ENCODE results near the gene ZNF490.

Gene ZNF490

DNA sequence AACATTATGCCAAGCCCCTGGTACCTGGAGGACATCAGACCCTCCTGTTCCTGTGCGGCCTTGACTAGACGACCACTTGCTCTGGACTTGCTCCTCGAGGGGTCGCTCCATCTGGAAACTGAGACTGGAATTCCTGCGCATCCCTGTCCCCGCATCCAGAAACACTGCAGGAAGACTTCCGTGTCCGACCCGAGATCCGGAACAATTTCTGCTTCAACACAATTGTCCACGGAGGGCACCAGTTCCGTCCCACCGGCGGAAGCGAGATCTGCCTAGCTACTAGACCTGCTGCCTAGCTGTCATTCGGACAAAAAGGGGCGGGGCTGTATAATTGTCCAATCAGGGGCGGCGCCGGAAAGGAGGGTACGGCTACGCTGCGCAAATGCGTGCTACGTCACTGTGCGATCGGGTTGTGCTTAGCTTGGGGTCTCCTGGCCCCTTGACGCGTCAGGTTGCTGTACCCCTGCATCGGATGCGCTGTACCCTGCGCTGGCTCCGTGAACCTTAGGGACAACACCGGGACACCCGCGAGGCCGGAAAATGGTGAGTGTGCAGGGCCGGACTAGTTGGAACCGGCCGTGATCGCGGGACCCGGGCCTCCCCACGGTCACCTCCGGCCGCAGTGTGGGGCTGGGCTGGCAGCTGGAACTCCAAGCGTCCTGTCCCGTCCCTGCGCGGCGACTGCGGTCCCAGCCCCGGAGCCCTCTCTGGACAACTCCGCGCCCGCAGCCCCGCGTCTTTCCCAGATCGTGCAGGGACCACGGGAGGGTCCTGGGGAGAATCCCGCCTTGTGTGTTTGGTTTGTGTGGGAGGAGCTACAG lies at the start of gene ZNF490, which contains the start of gene ZNF791:
Gene ZNF490 (minus strand): TSS at position 274 of the 821 bp plus-strand sequence. CDS start 133 bp downstream, at position 141.
Gene ZNF791 (plus strand): TSS at position 381 of the 821 bp plus-strand sequence. CDS start 160 bp downstream, at position 541.
- peak; percentile 94 for DNase-seq (ENCODE audit: low read depth)
- peak within 1 kb of the TSS; percentile 80 for H3K4me3 ChIP-seq (ENCODE audit: low read depth, low read length)
- TF ChIP-seq, protein P1, sequence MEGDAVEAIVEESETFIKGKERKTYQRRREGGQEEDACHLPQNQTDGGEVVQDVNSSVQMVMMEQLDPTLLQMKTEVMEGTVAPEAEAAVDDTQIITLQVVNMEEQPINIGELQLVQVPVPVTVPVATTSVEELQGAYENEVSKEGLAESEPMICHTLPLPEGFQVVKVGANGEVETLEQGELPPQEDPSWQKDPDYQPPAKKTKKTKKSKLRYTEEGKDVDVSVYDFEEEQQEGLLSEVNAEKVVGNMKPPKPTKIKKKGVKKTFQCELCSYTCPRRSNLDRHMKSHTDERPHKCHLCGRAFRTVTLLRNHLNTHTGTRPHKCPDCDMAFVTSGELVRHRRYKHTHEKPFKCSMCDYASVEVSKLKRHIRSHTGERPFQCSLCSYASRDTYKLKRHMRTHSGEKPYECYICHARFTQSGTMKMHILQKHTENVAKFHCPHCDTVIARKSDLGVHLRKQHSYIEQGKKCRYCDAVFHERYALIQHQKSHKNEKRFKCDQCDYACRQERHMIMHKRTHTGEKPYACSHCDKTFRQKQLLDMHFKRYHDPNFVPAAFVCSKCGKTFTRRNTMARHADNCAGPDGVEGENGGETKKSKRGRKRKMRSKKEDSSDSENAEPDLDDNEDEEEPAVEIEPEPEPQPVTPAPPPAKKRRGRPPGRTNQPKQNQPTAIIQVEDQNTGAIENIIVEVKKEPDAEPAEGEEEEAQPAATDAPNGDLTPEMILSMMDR (IDR thresholded peaks at IDR 0.05; ENCODE audit: low read depth, low read length, missing control alignments), result no peak

DNA sequence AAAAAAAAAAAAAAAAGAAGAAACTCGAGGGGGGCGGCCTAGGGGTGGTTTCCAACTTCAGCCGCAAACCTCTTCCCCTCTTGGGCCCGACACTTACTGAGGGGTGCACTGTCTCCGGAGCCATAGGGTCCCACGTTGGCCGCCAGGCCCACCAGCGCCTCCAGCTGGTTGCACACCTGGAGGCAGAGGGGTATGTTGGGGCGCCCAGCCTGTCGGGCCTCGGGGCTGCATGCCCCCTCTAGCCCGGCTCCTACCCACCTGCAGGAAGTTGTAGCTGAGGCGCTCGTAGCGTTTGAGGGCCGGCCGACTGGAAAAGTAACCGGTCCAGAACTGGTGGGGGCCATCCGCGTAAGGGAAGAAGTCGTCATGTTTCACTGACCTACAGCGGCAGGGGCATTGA lies 47.4 kb upstream of the ZNF490 start:
- TF ChIP-seq, protein P1 (IDR thresholded peaks at IDR 0.05; ENCODE audit: low read depth, low read length, missing control alignments), result no peak
- no peak overlapping the region for H3K4me3 ChIP-seq (ENCODE audit: low read depth, low read length)
- no peak for DNase-seq (ENCODE audit: low read depth)

DNA sequence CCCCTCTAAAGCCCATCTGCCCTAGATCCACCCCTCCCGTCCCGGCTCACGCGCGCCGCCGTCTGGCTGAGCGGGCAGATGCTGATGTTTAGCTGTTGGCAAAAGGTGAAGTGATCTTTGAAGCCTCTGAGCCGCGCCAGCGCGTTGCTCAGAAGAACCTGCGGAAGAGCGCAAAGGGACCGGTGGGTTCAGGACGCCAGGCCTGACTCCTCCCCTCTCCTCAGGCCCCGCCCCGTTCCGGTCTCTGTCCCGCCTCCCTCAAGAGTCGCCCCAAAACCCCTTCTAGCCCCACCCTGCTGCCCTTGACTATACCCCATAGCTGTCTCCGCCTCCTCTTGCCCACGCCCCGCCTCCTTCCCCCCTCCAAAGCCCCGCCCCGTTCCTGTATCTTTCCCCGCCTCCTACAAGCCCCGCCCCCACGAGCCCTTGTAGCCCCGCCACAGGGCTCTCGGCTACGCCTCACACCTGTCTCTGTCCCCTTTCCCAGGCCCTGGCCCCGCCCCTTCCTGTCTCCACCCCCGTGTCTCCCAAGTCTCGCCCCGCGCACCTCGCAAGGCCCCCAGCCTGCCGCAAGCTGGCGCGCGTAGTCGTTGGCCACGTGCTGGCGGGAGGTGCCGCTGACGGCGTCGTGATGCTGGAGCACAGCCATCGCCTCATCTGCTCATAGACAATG lies 46.4 kb upstream of the ZNF490 start:
- TF ChIP-seq, protein P1 (IDR thresholded peaks at IDR 0.05; ENCODE audit: low read depth, low read length, missing control alignments), result no peak
- DNase-seq (ENCODE audit: low read depth), result no peak
- H3K4me3 ChIP-seq (ENCODE audit: low read depth, low read length), result no peak overlapping the region

DNA sequence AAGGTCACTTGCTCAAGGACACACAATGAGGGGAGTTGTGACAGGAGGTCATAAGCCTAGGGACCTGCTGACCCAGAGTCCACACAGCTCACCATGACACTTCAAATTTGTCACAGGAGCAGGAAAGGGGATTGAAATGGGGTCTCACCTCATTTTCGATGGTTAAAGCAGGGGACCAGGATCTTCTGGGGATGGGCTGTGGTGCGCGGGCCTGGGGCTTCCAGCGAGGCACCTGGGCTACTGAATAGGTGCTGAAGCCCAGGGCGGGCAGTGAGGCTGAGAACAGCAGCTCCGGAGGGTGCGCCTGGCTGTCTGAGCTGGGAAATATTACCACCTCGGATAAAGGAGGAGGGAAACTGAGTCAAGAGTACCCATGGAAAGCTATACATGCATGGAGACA lies 44.9 kb upstream of the ZNF490 start:
- no peak for DNase-seq (ENCODE audit: low read depth)
- H3K4me3 ChIP-seq (ENCODE audit: low read depth, low read length), result no peak overlapping the region
- TF ChIP-seq, protein P1 (IDR thresholded peaks at IDR 0.05; ENCODE audit: low read depth, low read length, missing control alignments), result no peak

DNA sequence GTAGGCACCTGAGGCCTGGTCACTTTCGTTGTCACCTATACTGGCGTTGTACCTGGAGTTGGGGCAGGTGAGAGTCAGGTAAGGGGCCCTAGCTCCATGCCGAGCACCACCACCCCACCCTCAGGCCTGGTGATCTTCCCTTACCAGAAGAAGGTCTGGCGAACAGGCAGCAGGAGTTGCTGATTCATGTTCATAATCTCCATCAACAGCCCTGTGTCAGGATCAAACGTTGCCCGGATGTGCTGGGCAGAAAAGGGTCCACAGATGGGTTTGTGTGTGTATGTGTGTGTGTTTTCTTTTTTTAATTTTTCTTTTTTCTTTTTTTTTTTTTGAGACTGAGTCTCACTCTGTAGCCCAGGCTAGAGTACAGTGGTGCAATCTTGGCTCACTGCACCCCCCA lies 41.6 kb upstream of the ZNF490 start:
- no peak for DNase-seq (ENCODE audit: low read depth)
- no peak overlapping the region for H3K4me3 ChIP-seq (ENCODE audit: low read depth, low read length)
- TF ChIP-seq, protein P1 (IDR thresholded peaks at IDR 0.05; ENCODE audit: low read depth, low read length, missing control alignments), result no peak

DNA sequence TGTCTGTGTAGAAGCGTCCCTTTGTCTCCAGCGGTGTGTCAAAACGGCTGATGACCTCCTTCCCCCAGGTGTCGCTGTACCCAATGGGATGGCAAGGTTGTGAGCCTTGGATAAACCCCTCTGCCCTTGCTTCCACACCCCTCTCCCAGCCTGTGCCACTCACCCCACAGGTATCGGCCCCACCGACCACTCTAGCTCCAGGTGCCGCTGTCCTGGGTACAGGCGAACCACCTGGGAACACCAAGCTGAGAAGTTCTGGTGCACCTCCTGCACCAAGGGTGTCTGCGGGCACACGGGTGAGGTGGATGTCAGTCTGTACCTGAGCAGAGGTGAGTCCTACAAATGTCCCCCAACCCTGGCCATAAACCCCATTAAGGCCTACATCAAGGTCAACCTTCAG lies 39.3 kb upstream of the ZNF490 start:
- TF ChIP-seq, protein P1 (IDR thresholded peaks at IDR 0.05; ENCODE audit: low read depth, low read length, missing control alignments), result no peak
- H3K4me3 ChIP-seq (ENCODE audit: low read depth, low read length), result no peak overlapping the region
- DNase-seq (ENCODE audit: low read depth), result no peak
